ENCODE results near the gene RPEL1.

GRCh38 chr10:103202319-103202718, 43.4 kb upstream of the RPEL1 start:
- TF ChIP-seq CTCF (conservative IDR thresholded peaks at IDR 0.05; ENCODE audit: low read depth, low read length) (no peak), EZH2 (IDR thresholded peaks at IDR 0.05; ENCODE audit: borderline replicate concordance, low read depth, low read length, poor library complexity, severe bottlenecking) (no peak)
